GM06990 (cell line): ENCODE data around the gene SLC13A5.
A peak's percentile ranks its signal among the peaks of the same experiment; 100 is the strongest.
"Not testable (repeated sequence)": the region's sequence is repeated elsewhere in the genome, so short reads cannot be mapped to it uniquely, and the experiment has no call there.

ENCODE experiments used
- DNase-seq: peaks from one replicate; pipeline ENCODE4 v3.0.0-alpha.2; 2011; ENCODE audit not compliant: insufficient read length; ENCODE audit errors: extremely low read depth
- H3K27me3 ChIP-seq: replicated peaks from 2 replicates; pipeline ENCODE4 v1.6.0; 2011; ENCODE audit warnings: low read length; ENCODE audit not compliant: control insufficient read depth, insufficient read depth
- H3K36me3 ChIP-seq: 2 replicates; pipeline ENCODE4 v1.5.1; 2011; ENCODE audit warnings: low read length; ENCODE audit not compliant: control insufficient read depth, insufficient read depth
- H3K4me3 ChIP-seq: replicated peaks from 2 replicates; pipeline ENCODE4 v1.5.1; 2011; ENCODE audit warnings: low read depth, mild to moderate bottlenecking, control low read depth, low read length
- TF ChIP-seq, protein P1 (sequence below): IDR thresholded peaks from 2 replicates; pipeline ENCODE4 v1.5.1; 2011; ENCODE audit warnings: low read length, control low read depth, mild to moderate bottlenecking, inconsistent platforms; ENCODE audit not compliant: insufficient read depth, poor library complexity, severe bottlenecking

Gene SLC13A5

DNA sequence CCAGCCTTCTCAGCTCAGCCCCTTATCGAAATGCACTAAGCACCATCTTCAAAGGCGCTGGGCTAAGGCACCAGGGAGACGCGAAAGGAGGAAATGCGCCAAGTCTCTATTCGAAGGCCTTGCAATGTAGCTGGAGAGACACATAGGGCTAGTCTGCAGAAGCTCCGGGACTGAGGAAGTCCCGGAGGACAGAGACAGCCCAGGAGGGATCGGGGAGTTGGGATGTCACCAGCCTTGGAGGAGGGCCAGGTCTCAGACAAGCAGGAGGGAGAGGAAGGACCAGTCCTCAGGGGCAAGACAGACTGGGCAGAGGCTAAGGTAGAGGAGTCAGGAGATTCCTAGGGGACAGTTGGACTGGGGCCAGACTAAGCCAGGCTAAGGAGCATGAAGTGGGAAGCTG, 53.1 kb downstream of the SLC13A5 start:
- DNase-seq, result no peak
- Histone ChIP-seq H3K36me3 (no peaks in the 10 kb centered on the region), H3K4me3 (no peak overlapping the region), H3K27me3 (no peaks in the 10 kb centered on the region)
- TF ChIP-seq, protein P1, sequence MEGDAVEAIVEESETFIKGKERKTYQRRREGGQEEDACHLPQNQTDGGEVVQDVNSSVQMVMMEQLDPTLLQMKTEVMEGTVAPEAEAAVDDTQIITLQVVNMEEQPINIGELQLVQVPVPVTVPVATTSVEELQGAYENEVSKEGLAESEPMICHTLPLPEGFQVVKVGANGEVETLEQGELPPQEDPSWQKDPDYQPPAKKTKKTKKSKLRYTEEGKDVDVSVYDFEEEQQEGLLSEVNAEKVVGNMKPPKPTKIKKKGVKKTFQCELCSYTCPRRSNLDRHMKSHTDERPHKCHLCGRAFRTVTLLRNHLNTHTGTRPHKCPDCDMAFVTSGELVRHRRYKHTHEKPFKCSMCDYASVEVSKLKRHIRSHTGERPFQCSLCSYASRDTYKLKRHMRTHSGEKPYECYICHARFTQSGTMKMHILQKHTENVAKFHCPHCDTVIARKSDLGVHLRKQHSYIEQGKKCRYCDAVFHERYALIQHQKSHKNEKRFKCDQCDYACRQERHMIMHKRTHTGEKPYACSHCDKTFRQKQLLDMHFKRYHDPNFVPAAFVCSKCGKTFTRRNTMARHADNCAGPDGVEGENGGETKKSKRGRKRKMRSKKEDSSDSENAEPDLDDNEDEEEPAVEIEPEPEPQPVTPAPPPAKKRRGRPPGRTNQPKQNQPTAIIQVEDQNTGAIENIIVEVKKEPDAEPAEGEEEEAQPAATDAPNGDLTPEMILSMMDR, result no peak

DNA sequence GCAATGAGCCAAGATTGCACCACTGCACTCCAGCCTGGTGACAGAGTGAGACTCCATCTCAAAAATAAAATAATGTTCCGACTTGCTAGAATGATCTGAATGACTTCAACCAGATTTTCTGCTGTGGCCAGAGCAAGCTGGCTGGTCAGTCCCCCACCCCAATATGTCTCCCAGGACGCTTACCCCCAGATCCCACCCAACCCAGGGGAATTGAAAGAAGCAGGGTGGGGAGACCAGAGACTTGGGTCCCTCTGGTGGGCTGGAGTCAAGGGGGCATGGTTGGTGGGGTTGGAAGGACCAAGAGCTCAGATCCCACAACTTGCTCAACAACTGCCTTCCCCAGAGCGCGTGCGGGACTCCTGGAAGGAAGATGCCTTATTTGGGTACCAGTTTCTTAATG, 54.8 kb downstream of the SLC13A5 start:
- H3K4me3 ChIP-seq, H3K36me3 ChIP-seq, DNase-seq, H3K27me3 ChIP-seq: not testable (repeated sequence)

DNA sequence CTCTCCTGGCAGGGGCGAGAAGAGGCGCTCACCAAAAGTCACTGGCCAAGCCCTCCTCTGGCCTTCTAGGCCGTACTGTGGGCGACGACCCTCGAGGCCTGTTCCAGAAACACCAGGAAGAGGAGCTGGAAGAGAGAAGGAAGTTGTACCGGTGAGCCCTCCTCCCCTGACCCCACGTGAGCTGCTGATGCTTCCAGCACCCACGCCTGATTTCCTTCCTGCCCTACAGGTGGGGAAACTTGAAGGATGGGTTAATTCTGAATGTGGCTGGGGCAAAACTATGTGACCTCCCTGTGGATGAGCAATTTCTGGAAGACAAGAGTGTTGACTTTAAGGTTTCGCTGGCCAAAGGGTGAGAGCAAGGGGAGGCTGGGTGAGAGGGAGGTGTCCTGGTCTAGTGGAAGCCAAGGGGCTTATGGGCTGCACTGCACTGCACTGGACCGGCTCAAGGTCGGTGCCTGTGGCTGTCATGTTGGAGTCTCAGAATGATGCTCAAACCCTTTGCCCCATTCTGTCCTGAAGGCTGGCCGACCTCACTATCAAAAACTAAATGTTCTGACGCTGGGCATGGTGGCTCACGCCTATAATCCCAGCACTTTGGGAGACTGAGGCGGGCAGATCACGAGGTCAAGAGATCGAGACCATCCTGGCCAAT, 55.4 kb downstream of the SLC13A5 start:
- TF ChIP-seq, protein P1, result no peak
- DNase-seq, result no peak
- Histone ChIP-seq H3K4me3 (peak overlapping the region; percentile 68), H3K36me3 (no peaks in the 10 kb centered on the region), H3K27me3 (no peaks in the 10 kb centered on the region)

DNA sequence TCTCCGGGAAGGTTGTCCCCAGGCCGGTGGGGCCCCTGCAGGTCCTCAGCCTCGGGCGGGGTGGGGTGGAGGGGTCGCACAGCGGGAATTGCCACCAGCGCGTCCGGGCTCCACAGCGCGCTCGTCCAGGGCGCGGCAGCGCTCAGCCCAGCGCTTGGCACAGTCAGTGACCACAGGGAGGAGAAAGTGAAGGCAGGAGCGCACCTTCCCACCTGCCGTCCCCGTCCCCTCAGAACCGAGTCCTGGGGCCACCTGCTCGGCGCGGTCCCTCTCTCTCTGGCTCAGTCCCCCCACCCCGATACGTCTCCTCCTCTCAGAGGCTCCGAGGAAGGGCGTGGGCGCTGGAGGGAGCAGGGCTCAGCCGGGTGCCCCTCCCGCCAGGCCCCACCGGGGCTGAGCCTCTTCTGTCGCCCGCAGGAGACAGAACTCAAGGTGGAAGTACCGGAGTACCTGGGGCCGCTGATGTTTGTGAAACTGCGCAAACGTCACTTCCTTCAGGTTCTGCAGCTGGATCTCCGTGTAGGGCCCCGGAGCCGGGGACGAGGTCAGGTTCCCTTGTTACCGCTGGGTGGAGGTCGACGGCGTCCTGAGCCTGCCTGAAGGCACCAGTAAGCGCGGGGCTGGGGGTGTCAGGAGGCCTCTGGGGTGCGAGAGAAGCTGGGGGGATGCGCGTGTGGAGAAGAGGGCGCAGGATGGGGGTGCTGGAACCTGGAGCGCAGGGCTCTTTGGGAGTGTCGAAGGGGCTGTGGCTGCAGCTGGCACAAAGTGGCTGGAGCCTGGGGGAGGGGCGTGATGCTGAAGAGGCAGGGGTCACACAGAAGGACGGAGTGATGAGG, 56.2 kb downstream of the SLC13A5 start:
- not testable (repeated sequence) for H3K36me3 ChIP-seq, H3K27me3 ChIP-seq
- TF ChIP-seq, protein P1, result peak; percentile 19
- peak; percentile 62 for DNase-seq
- H3K4me3 ChIP-seq, result peak overlapping the region; percentile 68

DNA sequence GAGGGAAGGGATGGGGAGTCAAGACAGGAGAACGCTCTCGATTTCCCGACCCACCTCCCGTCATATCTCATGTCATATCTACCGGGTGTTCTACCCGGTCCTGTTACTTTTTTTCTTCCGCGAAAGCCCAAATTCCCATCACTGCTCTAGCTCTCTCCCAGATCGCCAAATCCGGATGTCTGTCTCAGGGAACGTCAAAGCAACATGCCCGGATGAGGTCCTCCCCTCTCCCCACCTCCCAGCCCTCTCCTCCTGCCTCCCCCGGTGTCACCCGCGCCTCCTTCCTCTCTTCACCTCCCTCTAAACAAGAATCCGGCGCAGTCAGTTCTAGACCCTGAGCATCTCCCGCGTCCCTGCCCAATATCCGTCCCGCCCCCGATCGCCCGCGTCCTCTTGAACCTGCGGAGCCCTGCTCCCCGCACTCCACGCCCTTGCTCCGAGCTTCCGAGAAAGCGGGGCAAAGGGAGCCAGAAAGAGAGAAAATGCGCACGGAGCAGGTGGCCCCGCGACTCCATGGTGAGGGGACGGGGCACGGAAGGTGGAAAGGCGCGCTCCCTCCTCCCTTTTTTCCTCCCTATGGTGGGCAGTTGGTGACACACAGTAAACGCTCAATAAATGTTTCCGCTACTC, 57.3 kb downstream of the SLC13A5 start:
- not testable (repeated sequence) for DNase-seq, H3K27me3 ChIP-seq, H3K36me3 ChIP-seq
- H3K4me3 ChIP-seq, result peak overlapping the region; percentile 50

DNA sequence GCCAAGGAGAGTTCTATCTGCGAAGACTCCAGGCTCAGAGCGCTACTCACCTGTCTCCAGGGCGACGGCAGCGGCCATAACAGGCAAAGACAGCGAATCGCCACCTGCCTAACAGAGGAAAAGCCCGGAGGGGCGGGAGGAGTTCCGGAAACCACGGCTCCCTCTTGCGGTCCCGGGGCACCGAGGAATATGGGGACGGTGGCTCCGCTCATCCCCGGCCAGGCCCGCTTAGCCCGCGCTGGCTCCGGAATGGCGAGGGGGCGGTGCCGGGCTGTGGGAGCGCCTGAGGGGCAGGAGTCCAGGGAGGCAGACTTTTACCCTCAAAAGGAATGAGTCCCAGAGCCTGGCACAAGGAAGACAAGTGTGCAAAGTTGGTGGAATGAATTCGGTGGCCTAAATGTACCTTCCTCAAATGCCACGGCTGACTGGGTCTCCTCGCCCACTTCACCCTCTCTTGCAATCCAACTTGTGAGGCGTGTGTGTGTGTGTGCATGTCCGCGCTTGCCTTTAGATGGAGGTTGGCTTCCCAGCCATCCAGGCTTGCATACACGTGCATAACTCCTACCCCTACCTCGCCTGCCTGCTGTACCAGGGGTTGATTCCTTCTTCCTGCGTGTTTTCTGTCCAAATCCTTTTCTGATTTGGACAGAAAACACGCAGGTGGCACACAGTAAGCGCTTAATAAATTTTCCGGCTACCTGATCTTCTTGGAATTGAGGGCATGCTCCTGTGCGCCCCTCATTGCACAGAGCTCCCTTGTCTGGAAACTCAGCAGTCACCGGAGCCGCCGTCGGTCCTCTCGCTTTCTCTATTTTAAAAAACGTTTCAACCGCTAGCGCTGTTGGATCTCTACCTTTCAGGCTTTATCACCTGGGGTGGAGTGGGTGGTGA, 58.1 kb downstream of the SLC13A5 start:
- Histone ChIP-seq H3K27me3 (no peaks in the 10 kb centered on the region), H3K4me3 (peak overlapping the region; percentile 50), H3K36me3 (no peaks in the 10 kb centered on the region)
- TF ChIP-seq, protein P1, result no peak
- DNase-seq, result no peak
